NCI-H2029 (cell line): Measurements from ENCODE around the gene LSP1.
"Not testable (repeated sequence)": the region's sequence is repeated elsewhere in the genome, so short reads cannot be mapped to it uniquely, and the experiment has no call there.

ENCODE experiments used
- DNase-seq: peaks from one replicate; lab custom pipeline; 2025; lab: John Stamatoyannopoulos, UW

Gene LSP1

DNA sequence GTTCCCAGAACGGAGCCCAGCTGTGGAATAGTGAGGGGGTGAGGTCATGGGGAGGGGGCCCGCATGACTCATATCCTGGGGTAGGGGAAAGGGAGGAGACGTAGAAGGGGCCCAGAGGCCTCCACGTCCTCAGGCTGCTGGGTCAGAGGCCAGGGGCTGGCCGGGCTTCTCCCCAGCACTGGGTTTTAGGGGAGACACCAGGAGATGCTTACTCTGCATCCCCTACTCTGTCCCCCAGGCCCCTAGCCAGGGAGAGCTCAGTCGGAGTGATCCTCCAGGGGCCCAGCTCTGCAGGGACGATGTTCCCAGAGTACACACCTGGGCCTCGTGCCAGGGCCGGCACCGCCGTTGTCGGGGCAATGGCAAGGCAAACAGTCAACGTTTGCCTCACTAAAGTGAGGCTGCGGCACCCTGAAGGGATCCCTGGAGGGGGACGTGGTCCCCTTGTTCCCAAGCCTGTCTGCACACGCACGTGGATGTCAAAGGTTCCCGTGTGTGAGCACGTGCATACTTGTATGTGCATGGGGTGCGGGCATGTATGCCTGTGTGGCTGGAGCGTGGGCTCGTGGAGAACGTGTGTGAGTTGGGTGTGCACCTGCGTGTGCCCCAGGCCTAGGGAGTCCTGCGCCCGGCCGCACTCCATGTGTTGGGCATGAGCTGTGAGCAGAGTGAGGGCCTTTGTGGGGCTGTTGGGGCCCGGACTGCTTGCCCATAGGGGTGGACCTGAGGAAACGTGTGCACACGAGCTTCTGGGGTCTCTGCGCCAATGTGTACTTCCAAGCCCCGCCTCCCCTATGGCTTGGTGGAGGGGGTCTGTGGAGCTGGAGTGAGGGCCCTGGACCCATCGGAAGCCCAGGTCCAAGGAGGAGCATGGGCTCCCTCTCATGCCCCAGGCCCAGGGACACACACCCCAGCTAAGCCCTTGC, 24.6 kb downstream of the LSP1 start:
- DNase-seq, result no peak

DNA sequence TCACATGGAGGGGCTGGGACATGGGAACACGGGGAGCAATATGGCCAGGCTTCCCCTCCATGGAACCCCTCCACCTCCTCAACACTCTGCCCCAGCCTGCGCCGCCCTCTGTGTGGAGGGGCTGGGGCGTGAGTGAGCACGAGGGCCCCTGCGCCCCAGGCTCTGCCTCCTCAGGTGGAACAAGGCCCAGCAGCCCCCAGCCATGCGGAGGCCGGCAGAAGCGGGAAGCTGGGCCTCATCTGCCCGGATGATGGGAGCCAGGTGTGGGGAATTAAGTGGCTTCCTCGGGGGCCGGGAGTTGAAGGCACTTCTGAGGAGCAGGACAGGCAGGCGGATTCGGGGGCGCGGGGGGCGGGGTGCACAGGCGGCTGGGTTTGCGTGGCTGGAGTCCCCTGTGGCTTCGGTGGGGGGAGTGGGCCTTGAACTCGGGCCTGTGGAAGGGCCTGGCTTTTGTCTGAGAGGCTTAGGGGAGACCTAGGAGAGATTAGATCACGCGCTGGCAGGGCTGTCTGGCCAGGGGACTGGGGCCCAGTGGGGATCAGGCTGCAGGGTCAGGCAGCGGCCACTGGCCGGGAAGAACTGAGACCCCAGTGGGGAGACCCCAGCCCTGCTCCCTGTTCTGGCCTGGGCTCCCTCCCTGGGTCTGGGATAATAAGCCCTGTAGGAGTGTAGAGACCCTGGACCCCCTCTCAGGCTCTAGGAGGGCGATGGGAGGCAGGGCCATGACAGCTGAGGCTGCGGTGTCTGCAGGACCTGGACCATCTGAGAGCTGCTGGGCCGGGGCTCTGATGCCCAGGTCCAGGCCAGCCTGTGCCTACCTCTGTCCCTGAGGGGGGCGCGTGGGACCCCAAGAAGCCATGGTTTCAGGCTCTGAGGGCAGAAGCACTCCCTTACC, 25.5 kb downstream of the LSP1 start:
- no peak for DNase-seq

- DNase-seq, result no peak
Observed at GRCh38 chr11:1879342-1879940, 26.6 kb downstream of the LSP1 start.

DNA sequence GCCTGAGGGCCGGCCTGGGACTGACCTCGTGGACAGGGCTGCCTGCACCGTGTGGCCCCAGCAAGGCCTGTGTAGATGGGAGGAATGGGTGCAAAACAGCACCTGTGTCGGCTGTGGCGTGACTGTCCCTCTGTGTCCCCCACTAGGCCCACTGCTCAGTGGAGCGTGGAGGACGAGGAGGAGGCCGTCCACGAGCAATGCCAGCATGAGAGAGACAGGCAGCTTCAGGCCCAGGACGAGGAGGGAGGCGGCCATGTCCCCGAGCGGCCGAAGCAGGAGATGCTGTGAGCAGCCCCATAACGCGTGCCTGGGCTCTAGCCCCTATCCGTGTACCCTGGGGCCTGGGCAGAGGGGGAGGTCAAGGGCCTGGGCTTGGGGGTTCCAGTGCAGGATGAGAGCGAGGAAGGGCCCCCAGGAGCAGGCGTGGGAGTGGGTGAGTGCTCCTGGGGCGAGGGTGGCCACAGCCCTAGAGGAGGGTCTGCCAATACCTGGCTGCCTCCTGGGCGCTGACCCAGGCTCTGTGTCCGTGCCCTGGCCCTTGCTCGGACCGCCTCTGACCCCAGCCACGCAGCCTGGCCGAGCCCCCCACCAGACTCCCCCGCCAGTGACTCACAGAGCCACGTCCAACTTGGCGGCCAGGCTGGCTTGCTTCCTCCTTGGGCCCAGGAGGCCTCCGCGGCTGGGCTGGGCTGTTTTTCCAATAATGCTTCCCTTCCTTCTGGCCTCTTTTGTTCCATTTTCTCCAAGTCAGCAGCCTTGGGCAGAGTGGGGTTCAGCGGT, 27.2 kb downstream of the LSP1 start:
- no peak for DNase-seq

DNA sequence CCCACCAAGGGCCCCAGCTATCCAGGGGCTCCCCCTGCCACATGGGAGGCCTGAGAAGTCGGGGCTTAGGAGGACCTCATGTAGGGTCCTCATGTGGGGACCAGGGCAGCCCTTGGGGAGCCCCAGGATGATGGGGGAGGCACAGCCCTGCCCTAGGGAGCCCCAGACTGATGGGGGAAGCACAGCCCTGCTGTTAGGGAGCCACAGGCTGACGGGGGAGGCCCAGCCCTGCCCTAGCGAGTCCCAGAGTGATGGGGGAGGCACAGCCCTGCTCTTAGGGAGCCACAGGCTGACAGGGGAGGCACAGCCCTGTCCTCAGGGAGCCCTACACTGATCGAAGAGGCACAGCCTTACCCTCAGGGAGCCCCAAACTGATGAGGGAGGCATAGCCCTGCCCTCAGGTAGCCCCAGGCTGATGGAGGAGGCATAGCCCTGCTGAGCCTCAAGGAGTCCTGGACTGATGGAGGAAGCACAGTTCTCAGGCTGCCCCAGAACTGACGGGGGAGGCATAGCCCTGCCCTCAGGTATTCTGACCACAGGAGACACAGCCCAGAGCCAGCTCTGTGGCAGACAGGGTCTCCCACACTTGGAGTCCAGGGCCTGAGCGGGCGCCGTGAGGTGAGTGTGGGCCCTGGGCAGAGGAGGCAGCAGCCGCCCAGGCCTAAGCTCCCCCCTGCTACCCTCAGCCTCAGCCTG, 28.0 kb downstream of the LSP1 start:
- DNase-seq, result no peak

- DNase-seq, result no peak
Observed at GRCh38 chr11:1881442-1882264, 28.8 kb downstream of the LSP1 start.

DNA sequence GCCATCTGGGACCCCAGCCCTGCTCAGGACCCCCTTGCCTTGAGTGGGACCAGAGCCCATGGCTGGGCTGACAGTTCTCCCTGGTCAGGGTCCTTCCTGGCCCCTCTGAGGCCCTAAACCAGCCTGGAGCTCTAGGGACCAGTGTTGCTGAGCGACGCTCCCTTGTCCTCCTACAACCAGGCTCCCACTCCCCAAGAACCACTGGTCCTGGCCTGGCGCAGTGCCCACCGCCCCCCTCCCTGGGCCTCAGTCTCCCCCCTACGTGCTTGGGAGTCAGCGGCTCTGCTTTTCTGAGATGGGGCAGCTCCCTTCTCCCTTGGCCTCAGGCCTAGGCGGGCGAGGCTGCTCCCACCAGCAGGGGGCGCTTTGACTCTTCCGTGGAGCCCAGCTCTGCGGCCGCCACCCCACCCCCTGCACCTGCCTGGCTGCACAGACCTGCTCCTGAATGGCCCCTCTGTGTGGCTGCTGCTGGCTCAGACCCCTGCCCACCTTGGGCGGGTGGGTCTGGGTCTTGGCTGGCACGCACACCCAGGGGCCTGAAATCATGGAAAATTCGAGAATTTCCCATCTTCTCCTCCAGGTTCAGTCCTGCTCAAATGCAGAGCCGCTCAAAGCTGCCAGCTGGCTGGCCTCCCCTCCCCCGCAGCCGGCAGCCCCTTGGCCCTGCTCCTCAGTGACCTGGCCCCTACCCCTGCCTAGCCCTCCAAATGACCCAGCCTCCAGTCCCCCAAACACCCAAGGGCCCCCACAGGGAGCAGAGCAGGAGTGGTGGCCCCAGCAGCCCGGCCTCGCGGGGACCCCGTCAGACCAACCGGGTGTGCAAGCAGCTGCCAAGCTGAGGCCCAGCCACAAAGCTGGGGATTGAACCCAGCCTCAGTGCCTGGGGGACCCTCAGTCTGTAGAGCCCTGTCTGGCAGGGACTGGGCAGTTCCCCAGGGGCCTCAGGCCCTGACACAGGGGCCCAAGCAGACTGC, 29.7 kb downstream of the LSP1 start:
- DNase-seq, result peak; percentile 35

DNA sequence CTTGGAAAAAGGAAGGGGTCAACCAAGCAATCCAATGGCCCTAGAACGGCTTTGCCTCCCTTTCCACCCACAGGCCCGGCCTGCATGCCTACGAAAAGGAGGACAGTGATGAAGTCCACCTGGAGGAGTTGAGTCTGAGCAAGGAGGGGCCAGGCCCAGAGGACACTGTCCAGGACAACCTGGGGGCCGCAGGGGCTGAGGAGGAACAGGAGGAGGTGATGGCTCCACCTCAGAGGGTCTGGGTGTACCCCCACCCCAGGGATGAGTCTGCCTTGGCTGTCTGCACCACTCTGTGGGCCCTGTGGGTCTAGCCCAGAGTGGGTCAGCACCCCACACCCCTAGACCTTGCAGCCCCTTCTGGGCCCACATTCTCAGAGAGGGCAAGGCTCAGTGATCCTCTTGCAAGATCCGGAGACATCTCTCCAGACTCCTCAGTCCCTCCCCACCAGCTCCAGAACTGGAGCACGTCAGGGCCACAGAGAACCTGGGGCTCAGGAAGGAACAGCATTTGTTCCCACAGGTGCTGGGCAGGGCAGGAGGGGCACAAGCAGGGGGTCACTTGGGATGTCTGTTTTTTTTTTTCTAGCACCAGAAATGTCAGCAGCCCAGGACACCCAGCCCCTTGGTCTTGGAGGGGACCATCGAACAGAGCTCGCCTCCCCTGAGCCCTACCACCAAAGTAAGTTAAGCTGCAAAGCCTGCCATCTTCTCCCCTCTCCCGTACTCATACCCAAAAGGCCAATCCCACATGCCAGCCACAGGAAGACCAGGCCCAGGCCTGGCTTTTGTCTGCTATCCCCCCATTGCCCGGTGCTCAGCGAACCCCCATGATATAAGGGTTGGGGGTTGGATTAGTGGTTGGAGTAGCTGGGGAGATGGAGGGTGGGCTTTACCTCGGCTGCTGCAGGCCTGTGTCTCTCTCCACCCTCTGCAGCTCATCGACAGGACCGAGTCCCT, 30.7 kb downstream of the LSP1 start:
- DNase-seq, result no peak

DNA sequence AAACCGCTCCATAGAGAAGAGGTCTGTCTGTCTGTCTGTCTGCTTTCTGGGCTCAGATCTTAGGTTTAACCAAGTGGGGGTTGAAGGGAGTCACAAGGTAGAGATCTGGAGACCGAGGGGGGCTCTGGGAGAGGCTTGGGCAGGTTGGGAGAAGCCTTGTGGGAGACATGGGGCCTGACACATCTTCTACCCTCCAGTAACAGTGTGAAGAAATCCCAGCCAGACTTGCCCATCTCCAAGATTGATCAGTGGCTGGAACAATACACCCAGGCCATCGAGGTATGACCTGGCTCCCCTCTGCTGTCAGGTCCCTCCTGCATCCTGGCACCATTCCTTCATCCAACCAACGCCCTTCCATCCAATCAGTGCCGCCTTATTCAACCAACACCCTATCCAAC, 31.4 kb downstream of the LSP1 start:
- DNase-seq, result no peak

- DNase-seq, result not testable (repeated sequence)
Observed at GRCh38 chr11:1886551-1886950, 33.7 kb downstream of the LSP1 start.

DNA sequence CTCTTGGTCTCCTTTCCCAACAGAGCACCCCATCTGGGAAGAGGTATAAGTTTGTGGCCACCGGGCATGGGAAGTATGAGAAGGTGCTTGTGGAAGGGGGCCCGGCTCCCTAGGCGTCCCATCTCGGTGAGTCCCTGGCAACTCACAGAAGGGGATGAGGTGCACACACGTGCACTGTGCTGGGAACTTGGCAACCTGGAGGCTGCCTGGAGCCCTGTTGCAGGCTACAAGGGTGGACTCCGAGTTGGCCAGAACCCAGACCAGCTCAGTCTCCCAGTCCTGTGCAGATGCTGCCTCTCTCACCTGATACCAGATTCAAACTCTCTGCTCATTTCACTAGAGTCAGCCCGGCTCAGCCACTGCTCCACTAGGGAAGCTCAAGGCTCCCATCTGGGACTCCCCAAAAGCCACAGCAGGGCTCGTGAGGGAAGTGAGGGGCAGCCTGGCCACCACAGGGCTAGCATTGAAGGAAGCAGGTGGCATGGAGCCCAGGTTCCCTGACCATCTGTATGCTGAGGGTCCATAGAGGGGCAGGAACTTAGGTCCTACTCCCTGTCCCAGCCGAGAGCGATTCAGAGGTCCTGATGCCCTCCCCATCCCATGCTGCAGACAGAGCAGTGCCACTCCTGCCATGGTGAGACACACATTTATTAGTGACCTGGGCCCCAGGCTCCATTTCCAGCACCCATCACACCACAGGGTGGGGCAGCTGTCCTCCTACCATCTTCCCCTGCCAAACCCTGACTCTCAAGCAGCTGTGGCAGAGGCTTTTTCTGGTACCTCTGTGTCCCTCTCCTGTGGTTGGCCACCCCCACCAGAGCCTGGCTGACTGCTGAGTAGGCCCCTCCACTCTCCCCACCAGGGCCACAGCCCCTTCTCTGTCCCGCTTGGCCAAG, 34.8 kb downstream of the LSP1 start:
- no peak for DNase-seq

DNA sequence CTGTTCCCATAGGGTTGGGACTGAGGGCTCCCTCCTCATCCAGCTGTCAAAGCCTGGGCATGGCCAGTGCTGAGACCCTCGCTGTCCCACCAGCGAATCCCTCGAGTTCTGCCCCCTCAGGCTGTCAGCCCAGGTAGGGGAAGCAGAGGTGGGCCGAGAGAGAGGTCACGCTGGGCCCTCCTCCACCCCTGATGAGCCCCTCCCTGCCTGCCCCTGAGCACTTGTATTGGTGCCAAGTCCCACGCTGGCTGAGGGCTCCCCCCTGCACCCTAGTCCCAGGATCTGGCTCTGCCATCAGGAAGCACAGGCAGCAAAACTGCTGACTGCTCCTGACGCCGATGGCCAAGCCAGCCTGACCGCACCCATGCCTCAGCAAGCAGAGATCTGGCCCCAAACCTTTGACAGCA, 35.5 kb downstream of the LSP1 start:
- no peak for DNase-seq

GRCh38 chr11:1888811-1889210, 35.9 kb downstream of the LSP1 start:
- no peak for DNase-seq

DNA sequence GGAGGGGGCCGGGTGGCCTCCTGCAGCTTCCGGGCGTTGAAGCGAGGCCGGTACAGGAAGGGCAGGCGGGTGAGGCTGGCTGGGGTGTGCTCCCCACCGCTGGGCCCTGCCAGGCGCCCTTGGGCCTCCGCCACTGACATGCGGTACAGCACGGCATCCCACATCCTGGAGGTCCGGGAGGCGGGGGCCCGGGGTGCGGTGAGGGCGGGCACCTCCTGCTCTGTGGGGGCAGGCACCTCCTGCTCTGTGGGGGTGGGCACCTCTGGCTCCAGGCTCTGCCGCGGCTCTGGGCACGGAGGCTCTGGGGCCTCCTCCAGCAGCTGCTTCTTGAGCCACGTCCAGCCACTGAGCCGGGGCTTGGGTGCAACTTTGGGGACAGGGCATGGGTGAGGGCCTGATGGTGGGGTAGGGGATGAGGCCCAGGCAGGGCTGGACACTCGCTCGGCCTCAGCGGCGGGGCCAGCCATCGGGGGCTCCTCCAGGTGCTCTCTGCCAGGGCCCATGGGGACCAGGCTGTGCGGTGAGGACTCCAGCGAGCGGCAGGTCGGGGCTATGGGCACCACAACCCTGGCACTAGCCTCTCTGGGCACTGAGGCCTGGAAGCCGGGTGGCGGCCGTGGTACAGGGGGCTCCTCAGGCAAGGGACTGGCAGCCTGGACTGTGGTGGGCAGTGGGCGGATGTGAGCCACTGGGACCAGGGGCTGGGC, 36.5 kb downstream of the LSP1 start:
- no peak for DNase-seq

- DNase-seq, result no peak
Observed at GRCh38 chr11:1889941-1890855, 37.3 kb downstream of the LSP1 start.
